HEK293 (cell line): ENCODE data around the gene C5orf47.

Experiments
- CTCF ChIP-seq: fragments of 450-650 bp; formaldehyde crosslinking; IDR thresholded peaks from 2 replicates; pipeline ENCODE4 v1.5.1; 2016; ENCODE audit warnings: missing biosample characterization, missing genetic modification characterization
- KLF16 ChIP-seq: fragments of 450-650 bp; formaldehyde crosslinking; IDR thresholded peaks from 2 replicates; pipeline ENCODE4 v1.5.1; 2017; ENCODE audit warnings: missing biosample characterization, missing genetic modification characterization
- ZFP69B ChIP-seq: fragments of 450-650 bp; formaldehyde crosslinking; IDR thresholded peaks from 2 replicates; pipeline ENCODE4 v1.5.1; 2016; ENCODE audit warnings: missing biosample characterization, missing genetic modification characterization
- ZNF121 ChIP-seq: fragments of 450-650 bp; formaldehyde crosslinking; IDR thresholded peaks from 2 replicates; pipeline ENCODE4 v1.5.1; 2016; ENCODE audit warnings: missing biosample characterization, missing genetic modification characterization
- ZNF146 ChIP-seq: fragments of 450-650 bp; formaldehyde crosslinking; IDR thresholded peaks from 2 replicates; pipeline ENCODE4 v1.5.1; 2016; ENCODE audit warnings: missing biosample characterization, missing genetic modification characterization
- ZNF16 ChIP-seq: fragments of 450-650 bp; formaldehyde crosslinking; IDR thresholded peaks from 2 replicates; pipeline ENCODE4 v1.5.1; 2016; ENCODE audit warnings: low read depth, missing biosample characterization, missing genetic modification characterization
- ZNF184 ChIP-seq: fragments of 450-650 bp; IDR thresholded peaks from 2 replicates; pipeline ENCODE4 v1.5.1; 2018; ENCODE audit warnings: missing biosample characterization, mild to moderate bottlenecking, missing genetic modification characterization
- ZNF24 ChIP-seq: fragments of 450-650 bp; formaldehyde crosslinking; IDR thresholded peaks from 2 replicates; pipeline ENCODE4 v1.5.1; 2016; ENCODE audit warnings: missing biosample characterization, missing genetic modification characterization
- ZNF354C ChIP-seq: fragments of 450-650 bp; formaldehyde crosslinking; IDR thresholded peaks from 2 replicates; pipeline ENCODE4 v1.5.1; 2016; ENCODE audit warnings: missing biosample characterization, missing genetic modification characterization, low read depth, borderline replicate concordance
- ZNF639 ChIP-seq: fragments of 450-650 bp; formaldehyde crosslinking; IDR thresholded peaks from 2 replicates; pipeline ENCODE4 v1.5.1; 2016; ENCODE audit warnings: missing biosample characterization, missing genetic modification characterization
- ZNF76 ChIP-seq: fragments of 450-650 bp; formaldehyde crosslinking; IDR thresholded peaks from 2 replicates; pipeline ENCODE4; 2016; ENCODE audit warnings: low read depth, missing biosample characterization, missing genetic modification characterization, borderline replicate concordance
- TF ChIP-seq, protein P1 (sequence below): fragments of 450-650 bp; formaldehyde crosslinking; IDR thresholded peaks from 2 replicates; pipeline ENCODE4 v1.5.1; 2016; ENCODE audit warnings: missing biosample characterization, missing genetic modification characterization

DNA sequence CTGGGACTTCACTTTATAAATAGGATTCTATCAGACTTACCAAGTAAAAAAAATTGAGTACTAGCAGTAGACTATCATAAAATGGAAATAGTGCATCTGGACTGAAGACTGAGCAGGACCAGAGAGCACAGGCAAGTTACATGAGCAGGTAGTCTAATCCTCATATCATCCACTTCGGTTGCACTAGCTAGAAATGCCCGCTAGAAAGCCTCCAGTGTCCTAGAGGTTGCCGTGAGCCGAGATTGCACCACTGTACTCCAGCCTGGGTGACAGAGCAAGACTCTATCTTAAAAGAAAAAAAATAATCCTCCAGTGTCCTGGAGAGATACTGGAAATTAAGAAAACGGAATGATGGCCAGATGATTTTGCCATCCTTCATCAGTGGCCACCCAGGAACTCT is 20.0 kb downstream of the C5orf47 start:
- TF ChIP-seq ZNF146 (tag by site-specific recombination) = no peak
- TF ChIP-seq, protein P1, sequence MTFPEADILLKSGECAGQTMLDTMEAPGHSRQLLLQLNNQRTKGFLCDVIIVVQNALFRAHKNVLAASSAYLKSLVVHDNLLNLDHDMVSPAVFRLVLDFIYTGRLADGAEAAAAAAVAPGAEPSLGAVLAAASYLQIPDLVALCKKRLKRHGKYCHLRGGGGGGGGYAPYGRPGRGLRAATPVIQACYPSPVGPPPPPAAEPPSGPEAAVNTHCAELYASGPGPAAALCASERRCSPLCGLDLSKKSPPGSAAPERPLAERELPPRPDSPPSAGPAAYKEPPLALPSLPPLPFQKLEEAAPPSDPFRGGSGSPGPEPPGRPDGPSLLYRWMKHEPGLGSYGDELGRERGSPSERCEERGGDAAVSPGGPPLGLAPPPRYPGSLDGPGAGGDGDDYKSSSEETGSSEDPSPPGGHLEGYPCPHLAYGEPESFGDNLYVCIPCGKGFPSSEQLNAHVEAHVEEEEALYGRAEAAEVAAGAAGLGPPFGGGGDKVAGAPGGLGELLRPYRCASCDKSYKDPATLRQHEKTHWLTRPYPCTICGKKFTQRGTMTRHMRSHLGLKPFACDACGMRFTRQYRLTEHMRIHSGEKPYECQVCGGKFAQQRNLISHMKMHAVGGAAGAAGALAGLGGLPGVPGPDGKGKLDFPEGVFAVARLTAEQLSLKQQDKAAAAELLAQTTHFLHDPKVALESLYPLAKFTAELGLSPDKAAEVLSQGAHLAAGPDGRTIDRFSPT (tag by site-specific recombination) = no peak
- no peak for TF ChIP-seq ZNF76 (tag by site-specific recombination)
- TF ChIP-seq CTCF (tag by site-specific recombination) = no peak
- no peak for TF ChIP-seq ZNF354C (tag by site-specific recombination)
- TF ChIP-seq ZNF184 = no peak
- TF ChIP-seq ZNF24 (tag by site-specific recombination) = no peak
- no peak for TF ChIP-seq KLF16
- no peak for TF ChIP-seq ZNF16 (tag by site-specific recombination)
- no peak for TF ChIP-seq ZNF639 (tag by site-specific recombination)
- TF ChIP-seq ZNF121 (tag by site-specific recombination) = no peak
- TF ChIP-seq ZFP69B = no peak
